ENCODE data around the gene LRRC49. TPM values are rescaled to one million over a fixed set of nuclear protein-coding genes. Genes with fewer than 3 reads are reported as not detected.
"Not testable (repeated sequence)": the region's sequence is repeated elsewhere in the genome, so short reads cannot be mapped to it uniquely, and the experiment has no call there.

LRRC49 gene
- total and polyA plus RNA-seq, 5 donors = 41.2 to 53.7 (median 48.3) TPM

DNA sequence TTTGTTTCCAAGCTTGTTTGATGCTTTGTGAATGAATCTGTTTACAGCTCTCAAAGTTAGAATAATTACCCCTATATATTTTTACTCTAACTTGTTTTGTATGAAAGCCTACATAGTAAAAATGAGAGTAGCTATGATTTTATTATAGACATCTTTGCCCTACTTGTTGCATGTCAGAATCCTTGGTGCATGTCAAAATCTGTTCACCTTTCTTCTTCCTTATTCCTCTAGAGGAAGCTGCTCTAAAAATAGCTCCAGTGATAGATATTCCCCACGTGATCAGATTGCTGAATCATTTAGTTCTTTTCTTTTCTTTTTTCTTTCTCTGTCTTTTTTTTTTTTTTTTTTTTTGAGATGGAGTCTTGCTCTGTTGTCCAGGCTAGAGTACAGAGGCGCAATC, 39.8 kb downstream of the LRRC49 start:
- ATAC-seq (no peak), DNase-seq (no peak)
- Histone ChIP-seq H3K27me3 (ENCODE audit: control insufficient read depth, insufficient read depth) (no peaks in the 10 kb centered on the region), H3K4me3 (ENCODE audit: low read length) (no peak overlapping the region), H3K27ac (ENCODE audit: low read length) (no peak overlapping the region), H3K4me1 (ENCODE audit: control insufficient read depth, insufficient read depth, low read length) (peaks cover 2% of the 10 kb centered on the region), H3K9me3 (ENCODE audit: control insufficient read depth, low read length) (no peaks in the 10 kb centered on the region)
- 64% methylated on average over 2 of the region's 2 CpGs for WGBS
- intact Hi-C loops (cut with DNase I) = no loop called here

- DNase-seq = no peak
- Histone ChIP-seq H3K27ac (ENCODE audit: low read length) (no peak overlapping the region), H3K9me3 (ENCODE audit: control insufficient read depth, low read length) (no peaks in the 10 kb centered on the region), H3K27me3 (ENCODE audit: control insufficient read depth, insufficient read depth) (no peaks in the 10 kb centered on the region), H3K4me3 (ENCODE audit: low read length) (no peak overlapping the region), H3K4me1 (ENCODE audit: control insufficient read depth, insufficient read depth, low read length) (peaks cover 2% of the 10 kb centered on the region)
- intact Hi-C loops (cut with DNase I) = no loop called here
- WGBS = 79% methylated on average over 3 of the region's 3 CpGs
- ATAC-seq = no peak
Observed at GRCh38 chr15:70933411-70933810, 40.8 kb downstream of the LRRC49 start.

GRCh38 chr15:70935631-70936030, 43.0 kb downstream of the LRRC49 start:
- intact Hi-C loops (cut with DNase I) = no loop called here
- WGBS = 90% methylated on average over 3 of the region's 3 CpGs

DNA sequence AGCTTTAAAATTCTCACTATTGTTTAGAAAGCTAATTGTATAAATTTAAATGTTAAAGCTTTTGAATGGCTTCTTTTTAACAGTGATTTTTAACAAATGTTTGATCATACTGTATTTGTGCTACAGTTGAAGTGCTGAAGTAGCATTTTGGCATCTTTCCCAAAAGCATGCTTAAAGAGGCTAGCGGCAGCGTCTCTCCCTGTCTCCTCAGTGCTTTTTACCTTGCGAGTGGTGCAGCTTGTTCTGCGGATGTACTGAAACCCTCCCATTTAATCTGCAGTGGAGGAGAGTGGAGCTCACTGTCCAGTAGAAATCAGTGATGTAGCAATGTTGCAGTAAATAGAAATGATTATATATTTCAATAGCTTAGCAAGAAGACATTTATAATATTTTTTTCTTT, 43.7 kb downstream of the LRRC49 start:
- ATAC-seq = peak; percentile 53 to 68
- Histone ChIP-seq H3K27ac (ENCODE audit: low read length) (peak overlapping the region; percentile 52), H3K4me3 (ENCODE audit: low read length) (peak overlapping the region; percentile 52), H3K27me3 (ENCODE audit: control insufficient read depth, insufficient read depth) (no peaks in the 10 kb centered on the region), H3K4me1 (ENCODE audit: control insufficient read depth, insufficient read depth, low read length) (peaks cover 2% of the 10 kb centered on the region), H3K9me3 (ENCODE audit: control insufficient read depth, low read length) (no peaks in the 10 kb centered on the region)
- intact Hi-C loops (cut with DNase I) = no loop called here
- no peak for DNase-seq
- 41% methylated on average over 4 of the region's 4 CpGs for WGBS

More at GRCh38 chr15:70935631-70936030, 43.0 kb downstream of the LRRC49 start:
- DNase-seq = no peak
- Histone ChIP-seq H3K4me1 (ENCODE audit: control insufficient read depth, insufficient read depth, low read length) (peaks cover 2% of the 10 kb centered on the region), H3K9me3 (ENCODE audit: control insufficient read depth, low read length) (no peaks in the 10 kb centered on the region), H3K27me3 (ENCODE audit: control insufficient read depth, insufficient read depth) (no peaks in the 10 kb centered on the region), H3K4me3 (ENCODE audit: low read length) (no peak overlapping the region), H3K27ac (ENCODE audit: low read length) (no peak overlapping the region)
- peak in 1 of 2 donors; percentile 48 for ATAC-seq

DNA sequence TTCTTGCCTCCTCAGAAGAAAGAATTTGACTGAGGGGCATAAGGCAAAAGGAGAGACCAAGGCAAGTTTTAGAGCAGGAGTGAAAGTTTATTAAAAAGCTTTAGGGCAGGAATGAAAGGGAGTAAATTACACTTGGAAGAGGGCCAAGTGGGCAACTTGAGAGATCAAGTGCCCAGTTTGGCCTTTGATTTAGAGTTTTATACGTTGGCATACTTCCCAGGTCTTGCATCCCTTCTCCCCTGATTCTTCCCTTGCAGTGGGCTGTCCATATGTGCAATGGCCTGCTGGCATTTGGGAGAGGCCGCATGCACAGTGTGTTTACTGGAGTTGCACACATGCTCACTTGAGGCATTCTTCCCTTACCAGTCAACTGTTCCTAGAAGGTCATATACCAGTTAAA, 50.7 kb downstream of the LRRC49 start:
- not testable (repeated sequence) for H3K27me3 ChIP-seq (ENCODE audit: control insufficient read depth, insufficient read depth); ATAC-seq
- 60% methylated on average over 2 of the region's 2 CpGs for WGBS

DNA sequence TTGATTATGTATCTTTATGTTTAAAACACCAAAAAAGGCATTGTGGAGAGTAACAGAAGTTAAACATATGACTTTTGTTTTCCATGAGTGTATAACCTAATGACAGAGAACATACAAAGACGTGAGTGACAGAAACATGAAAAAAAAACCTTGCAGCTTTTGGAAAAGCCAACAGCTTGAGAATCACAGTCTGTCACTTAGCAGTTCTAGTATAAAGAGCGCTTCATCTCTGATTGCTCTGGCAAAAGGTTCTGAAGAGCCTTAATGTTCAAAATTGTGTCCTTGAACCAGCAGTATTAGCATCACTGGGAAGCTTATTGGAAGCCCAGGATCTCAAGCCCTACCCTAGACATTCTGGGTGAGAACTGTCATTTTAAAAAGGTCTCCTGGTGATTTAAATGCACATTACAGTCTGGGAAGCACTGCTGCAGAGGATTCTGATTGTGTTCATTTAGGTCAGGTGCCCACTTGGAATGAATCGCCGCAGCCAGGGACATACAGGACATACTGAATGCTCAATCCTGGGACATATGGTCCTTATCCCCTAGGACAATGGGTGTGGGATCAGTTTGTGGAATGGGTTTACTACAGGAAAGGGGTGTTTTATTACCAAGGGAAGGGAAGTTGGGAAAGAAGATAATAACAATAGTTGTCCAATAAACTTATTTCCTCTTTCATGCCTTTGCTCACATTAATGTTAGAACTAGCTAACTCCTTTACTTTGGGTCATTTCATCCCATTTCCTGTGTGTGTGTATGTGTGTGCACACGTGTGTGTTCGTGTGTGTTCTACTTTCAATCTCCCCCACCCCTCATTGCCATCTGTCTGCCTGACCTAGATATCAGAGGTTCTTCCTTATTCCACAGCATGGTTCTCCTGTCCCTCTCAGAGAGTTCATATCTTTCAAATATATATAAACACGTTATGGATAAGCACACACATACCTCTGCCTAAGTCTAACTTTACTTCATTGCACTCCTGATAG, 55.0 kb downstream of the LRRC49 start:
- intact Hi-C loops (cut with DNase I) = no loop called here
- H3K27ac ChIP-seq (ENCODE audit: low read length) = no peak overlapping the region
- no peak for DNase-seq

More for the DNA sequence above, 50.7 kb downstream of the LRRC49 start:
- DNase-seq; H3K4me1 ChIP-seq (ENCODE audit: control insufficient read depth, insufficient read depth, low read length); intact Hi-C loops (cut with DNase I); H3K4me3 ChIP-seq (ENCODE audit: low read length); H3K9me3 ChIP-seq (ENCODE audit: control insufficient read depth, low read length): not testable (repeated sequence)
- H3K27ac ChIP-seq (ENCODE audit: low read length) = peak overlapping the region; percentile 48

GRCh38 chr15:70950953-70951352, 58.3 kb downstream of the LRRC49 start:
- ATAC-seq (no peak), DNase-seq (no peak)
- H3K4me1 ChIP-seq (ENCODE audit: control insufficient read depth, insufficient read depth, low read length) = peaks cover 1% of the 10 kb centered on the region
- no peaks in the 10 kb centered on the region for H3K9me3 ChIP-seq (ENCODE audit: control insufficient read depth, low read length)
- intact Hi-C loops (cut with DNase I) = no loop called here
- no peaks in the 10 kb centered on the region for H3K27me3 ChIP-seq (ENCODE audit: control insufficient read depth, insufficient read depth)
- no peak overlapping the region for H3K27ac ChIP-seq (ENCODE audit: low read length)
- H3K4me3 ChIP-seq (ENCODE audit: low read length) = no peak overlapping the region

More for the DNA sequence above, 55.0 kb downstream of the LRRC49 start:
- Histone ChIP-seq H3K4me3 (ENCODE audit: low read length) (no peak overlapping the region), H3K27me3 (ENCODE audit: control insufficient read depth, insufficient read depth) (no peaks in the 10 kb centered on the region), H3K9me3 (ENCODE audit: control insufficient read depth, low read length) (no peaks in the 10 kb centered on the region), H3K4me1 (ENCODE audit: control insufficient read depth, insufficient read depth, low read length) (peaks cover 1% of the 10 kb centered on the region)
- 51% methylated on average over 7 of the region's 7 CpGs for WGBS
- no peak for ATAC-seq

GRCh38 chr15:70954171-70954570, 61.5 kb downstream of the LRRC49 start:
- 76% methylated on average over 1 of the region's 1 CpG for WGBS
- ATAC-seq = no peak
- Histone ChIP-seq H3K4me1 (ENCODE audit: control insufficient read depth, insufficient read depth, low read length) (peaks cover 1% of the 10 kb centered on the region), H3K9me3 (ENCODE audit: control insufficient read depth, low read length) (no peaks in the 10 kb centered on the region), H3K27ac (ENCODE audit: low read length) (no peak overlapping the region), H3K4me3 (ENCODE audit: low read length) (no peak overlapping the region), H3K27me3 (ENCODE audit: control insufficient read depth, insufficient read depth) (no peaks in the 10 kb centered on the region)
- intact Hi-C loops (cut with DNase I) = no loop called here
- DNase-seq = no peak

GRCh38 chr15:70954733-70955132, 62.1 kb downstream of the LRRC49 start:
- Histone ChIP-seq H3K27ac (ENCODE audit: low read length) (no peak overlapping the region), H3K9me3 (ENCODE audit: control insufficient read depth, low read length) (no peaks in the 10 kb centered on the region), H3K4me3 (ENCODE audit: low read length) (no peak overlapping the region), H3K4me1 (ENCODE audit: control insufficient read depth, insufficient read depth, low read length) (peaks cover under 1% of the 10 kb centered on the region), H3K27me3 (ENCODE audit: control insufficient read depth, insufficient read depth) (no peaks in the 10 kb centered on the region)
- intact Hi-C loops (cut with DNase I) = no loop called here
- 93% methylated on average over 6 of the region's 6 CpGs for WGBS
- ATAC-seq (no peak), DNase-seq (peak in 1 of 3 donors; percentile 33)

DNA sequence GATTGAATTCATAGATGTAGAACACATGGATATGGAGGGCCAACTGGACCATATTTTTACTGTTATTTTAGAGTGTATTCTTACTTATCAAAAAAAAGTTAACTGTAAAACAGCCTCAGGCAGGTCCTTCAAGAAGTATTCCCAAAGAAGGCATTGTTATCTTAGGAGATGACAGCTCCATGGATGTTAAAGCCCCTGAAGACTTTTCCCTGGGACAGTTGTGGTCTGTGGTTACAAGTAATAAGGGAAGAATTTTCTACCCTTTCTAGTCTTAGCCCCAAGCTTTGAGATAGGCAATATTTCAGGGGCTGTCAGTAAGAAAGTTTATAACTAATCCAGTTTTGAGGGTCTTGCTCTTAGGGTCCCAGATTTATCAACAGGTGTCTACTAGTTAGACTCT, 62.5 kb downstream of the LRRC49 start:
- ATAC-seq = no peak
- no peaks in the 10 kb centered on the region for H3K9me3 ChIP-seq (ENCODE audit: control insufficient read depth, low read length)
- no peak for DNase-seq
- H3K4me3 ChIP-seq (ENCODE audit: low read length) = no peak overlapping the region
- H3K4me1 ChIP-seq (ENCODE audit: control insufficient read depth, insufficient read depth, low read length) = no peaks in the 10 kb centered on the region
- H3K27me3 ChIP-seq (ENCODE audit: control insufficient read depth, insufficient read depth) = no peaks in the 10 kb centered on the region
- no peak overlapping the region for H3K27ac ChIP-seq (ENCODE audit: low read length)
- intact Hi-C loops (cut with DNase I) = no loop called here

- Histone ChIP-seq H3K27ac (ENCODE audit: low read length) (no peak overlapping the region), H3K4me1 (ENCODE audit: control insufficient read depth, insufficient read depth, low read length) (no peaks in the 10 kb centered on the region), H3K27me3 (ENCODE audit: control insufficient read depth, insufficient read depth) (no peaks in the 10 kb centered on the region), H3K4me3 (ENCODE audit: low read length) (no peak overlapping the region), H3K9me3 (ENCODE audit: control insufficient read depth, low read length) (no peaks in the 10 kb centered on the region)
- ATAC-seq (no peak), DNase-seq (no peak)
- 71% methylated on average over 3 of the region's 3 CpGs for WGBS
- intact Hi-C loops (cut with DNase I) = no loop called here
Observed at GRCh38 chr15:70956201-70956995, 63.8 kb downstream of the LRRC49 start.
